ENCODE results near the gene SPSB1. TPM values are rescaled to one million over a fixed set of nuclear protein-coding genes. Genes with fewer than 3 reads are reported as not detected.
"Not testable (repeated sequence)": the region's sequence is repeated elsewhere in the genome, so short reads cannot be mapped to it uniquely, and the experiment has no call there.

SPSB1 gene
- total and polyA plus RNA-seq, 7 experiments from 2014 or later: 1.4 to 10.3 (median 1.9) TPM

GRCh38 chr1:9299571-9300541 lies 7.2 kb downstream of the SPSB1 start:
- H3K4me3 Mint-ChIP-seq; H3K27ac ChIP-seq (ENCODE audit: low read depth, low read length); H3K4me3 ChIP-seq (ENCODE audit: low read length); H3K36me3 ChIP-seq (ENCODE audit: control insufficient read depth in 2 of 3, insufficient read depth in 3 of 3, low read length in 3 of 3); POLR2A ChIA-PET; ATAC-seq; DNase-seq; H3K27me3 Mint-ChIP-seq; H3K27me3 ChIP-seq (ENCODE audit: control insufficient read depth in 2 of 2, insufficient read depth in 2 of 2, low read length in 2 of 2); H3K9me3 ChIP-seq (ENCODE audit: control insufficient read depth in 2 of 3, low read length in 3 of 3); H3K4me1 ChIP-seq (ENCODE audit: control insufficient read depth in 2 of 2, insufficient read depth in 2 of 2, low read length in 2 of 2); intact Hi-C loops (cut with micrococcal nuclease); H3K9me3 Mint-ChIP-seq: not testable (repeated sequence)
- CTCF ChIA-PET: interaction anchor here (0.6 to 1.4 kb wide), 4 partner anchors 9 to 169 kb away, joined by 3 to 6 read pairs (median 4); no protein-coding TSS in a partner anchor
- Mint-ChIP-seq H3K4me1 (peaks cover 16 to 45% (median 23%) of the 10 kb centered on the region in 7 donors), H3K27ac (peak overlapping the region in 1 of 9 donors; percentile 48), H3K36me3 (peaks cover 0 to 11% (median 4%) of the 10 kb centered on the region in 5 donors)

GRCh38 chr1:9300573-9300972 lies 7.9 kb downstream of the SPSB1 start:
- POLR2A ChIA-PET: no interaction called here
- CTCF ChIA-PET: interaction anchor here (1.4 kb wide), 1 partner anchor 10 kb away, joined by 6 read pairs; no protein-coding TSS in a partner anchor
- ATAC-seq (peak; percentile 38), DNase-seq (no peak)
- Mint-ChIP-seq H3K9me3 (no peaks in the 10 kb centered on the region), H3K27me3 (no peaks in the 10 kb centered on the region), H3K4me1 (peaks cover 13 to 43% (median 24%) of the 10 kb centered on the region in 7 donors), H3K4me3 (no peak overlapping the region), H3K27ac (peak overlapping the region in 1 of 9 donors; percentile 8), H3K36me3 (peaks cover 0 to 11% (median 4%) of the 10 kb centered on the region in 5 donors)
- intact Hi-C loops (cut with micrococcal nuclease): no loop called here
- Histone ChIP-seq H3K4me3 (ENCODE audit: low read length) (no peak overlapping the region), H3K36me3 (ENCODE audit: control insufficient read depth in 2 of 3, insufficient read depth in 3 of 3, low read length in 3 of 3) (no peaks in the 10 kb centered on the region), H3K9me3 (ENCODE audit: control insufficient read depth in 2 of 3, low read length in 3 of 3) (no peaks in the 10 kb centered on the region), H3K27ac (ENCODE audit: low read depth, low read length) (no peak overlapping the region), H3K27me3 (ENCODE audit: control insufficient read depth in 2 of 2, insufficient read depth in 2 of 2, low read length in 2 of 2) (no peaks in the 10 kb centered on the region), H3K4me1 (ENCODE audit: control insufficient read depth in 2 of 2, insufficient read depth in 2 of 2, low read length in 2 of 2) (no peaks in the 10 kb centered on the region)

GRCh38 chr1:9302745-9303524 lies 10.2 kb downstream of the SPSB1 start:
- H3K27ac ChIP-seq (ENCODE audit: low read depth, low read length): no peak overlapping the region
- H3K36me3 ChIP-seq (ENCODE audit: control insufficient read depth in 2 of 3, insufficient read depth in 3 of 3, low read length in 3 of 3): no peaks in the 10 kb centered on the region
- H3K4me3 ChIP-seq (ENCODE audit: low read length): no peak overlapping the region
- DNase-seq (no peak), ATAC-seq (no peak)
- intact Hi-C loops (cut with micrococcal nuclease): no loop called here
- H3K9me3 Mint-ChIP-seq: no peaks in the 10 kb centered on the region
- H3K4me1 ChIP-seq (ENCODE audit: control insufficient read depth in 2 of 2, insufficient read depth in 2 of 2, low read length in 2 of 2): no peaks in the 10 kb centered on the region
- peak overlapping the region in 2 of 9 donors; percentile 45 to 71 for H3K27ac Mint-ChIP-seq
- H3K4me3 Mint-ChIP-seq: no peak overlapping the region
- no peaks in the 10 kb centered on the region for H3K27me3 Mint-ChIP-seq
- no peaks in the 10 kb centered on the region for H3K27me3 ChIP-seq (ENCODE audit: control insufficient read depth in 2 of 2, insufficient read depth in 2 of 2, low read length in 2 of 2)
- ChIA-PET POLR2A (no interaction called here), CTCF (interaction anchor here (1.1 kb wide), 1 partner anchor 36 kb away, joined by 3 read pairs; no protein-coding TSS in a partner anchor)
- peaks cover 0 to 16% (median 4%) of the 10 kb centered on the region in 5 donors for H3K36me3 Mint-ChIP-seq
- H3K9me3 ChIP-seq (ENCODE audit: control insufficient read depth in 2 of 3, low read length in 3 of 3): no peaks in the 10 kb centered on the region
- H3K4me1 Mint-ChIP-seq: peaks cover 12 to 39% (median 16%) of the 10 kb centered on the region in 7 donors

- Histone ChIP-seq H3K9me3 (ENCODE audit: control insufficient read depth in 2 of 3, low read length in 3 of 3) (no peaks in the 10 kb centered on the region), H3K27me3 (ENCODE audit: control insufficient read depth in 2 of 2, insufficient read depth in 2 of 2, low read length in 2 of 2) (no peaks in the 10 kb centered on the region), H3K36me3 (ENCODE audit: control insufficient read depth in 2 of 3, insufficient read depth in 3 of 3, low read length in 3 of 3) (no peaks in the 10 kb centered on the region), H3K4me3 (ENCODE audit: low read length) (no peak overlapping the region), H3K4me1 (ENCODE audit: control insufficient read depth in 2 of 2, insufficient read depth in 2 of 2, low read length in 2 of 2) (no peaks in the 10 kb centered on the region), H3K27ac (ENCODE audit: low read depth, low read length) (no peak overlapping the region)
- H3K4me3 Mint-ChIP-seq: no peak overlapping the region
- no peaks in the 10 kb centered on the region for H3K27me3 Mint-ChIP-seq
- no peaks in the 10 kb centered on the region for H3K9me3 Mint-ChIP-seq
- POLR2A ChIA-PET: interaction anchor here (0.9 kb wide), 1 partner anchor 9 kb away, joined by 3 read pairs; no protein-coding TSS in a partner anchor
- H3K27ac Mint-ChIP-seq: no peak overlapping the region
- ATAC-seq (no peak), DNase-seq (no peak)
- peaks cover 0 to 16% (median 4%) of the 10 kb centered on the region in 5 donors for H3K36me3 Mint-ChIP-seq
- intact Hi-C loops (cut with micrococcal nuclease): no loop called here
- CTCF ChIA-PET: interaction anchor here (0.6 kb wide), 1 partner anchor 149 kb away, joined by 3 read pairs; no protein-coding TSS in a partner anchor
- peaks cover 13 to 45% (median 16%) of the 10 kb centered on the region in 7 donors for H3K4me1 Mint-ChIP-seq
Observed at GRCh38 chr1:9303916-9304315, 11.2 kb downstream of the SPSB1 start.

- ATAC-seq: no peak
- Histone ChIP-seq H3K27me3 (ENCODE audit: control insufficient read depth in 2 of 2, insufficient read depth in 2 of 2, low read length in 2 of 2) (no peaks in the 10 kb centered on the region), H3K4me3 (ENCODE audit: low read length) (no peak overlapping the region), H3K4me1 (ENCODE audit: control insufficient read depth in 2 of 2, insufficient read depth in 2 of 2, low read length in 2 of 2) (no peaks in the 10 kb centered on the region), H3K9me3 (ENCODE audit: control insufficient read depth in 2 of 3, low read length in 3 of 3) (no peaks in the 10 kb centered on the region), H3K27ac (ENCODE audit: low read depth, low read length) (no peak overlapping the region), H3K36me3 (ENCODE audit: control insufficient read depth in 2 of 3, insufficient read depth in 3 of 3, low read length in 3 of 3) (no peaks in the 10 kb centered on the region)
- ChIA-PET POLR2A (no interaction called here), CTCF (no interaction called here)
- intact Hi-C loops (cut with micrococcal nuclease): no loop called here
- H3K9me3 Mint-ChIP-seq: no peaks in the 10 kb centered on the region
- H3K4me3 Mint-ChIP-seq: no peak overlapping the region
- H3K27me3 Mint-ChIP-seq: no peaks in the 10 kb centered on the region
- H3K36me3 Mint-ChIP-seq: peaks cover 0 to 16% (median 4%) of the 10 kb centered on the region in 5 donors
- H3K4me1 Mint-ChIP-seq: peaks cover 13 to 41% (median 16%) of the 10 kb centered on the region in 7 donors
- peak overlapping the region in 1 of 9 donors; percentile 41 for H3K27ac Mint-ChIP-seq
- DNase-seq: no peak
Observed at GRCh38 chr1:9305216-9305615, 12.5 kb downstream of the SPSB1 start.

- H3K27ac ChIP-seq (ENCODE audit: low read depth, low read length): no peak overlapping the region
- H3K36me3 Mint-ChIP-seq: peaks cover 0 to 8% (median 0%) of the 10 kb centered on the region in 5 donors
- ChIA-PET POLR2A (no interaction called here), CTCF (no interaction called here)
- peaks cover 5 to 34% (median 16%) of the 10 kb centered on the region in 7 donors for H3K4me1 Mint-ChIP-seq
- no peaks in the 10 kb centered on the region for H3K27me3 ChIP-seq (ENCODE audit: control insufficient read depth in 2 of 2, insufficient read depth in 2 of 2, low read length in 2 of 2)
- H3K27ac Mint-ChIP-seq: no peak overlapping the region
- no peak overlapping the region for H3K4me3 ChIP-seq (ENCODE audit: low read length)
- no peaks in the 10 kb centered on the region for H3K27me3 Mint-ChIP-seq
- DNase-seq: no peak
- no peaks in the 10 kb centered on the region for H3K9me3 ChIP-seq (ENCODE audit: control insufficient read depth in 2 of 3, low read length in 3 of 3)
- ATAC-seq: no peak
- intact Hi-C loops (cut with micrococcal nuclease): no loop called here
- H3K4me1 ChIP-seq (ENCODE audit: control insufficient read depth in 2 of 2, insufficient read depth in 2 of 2, low read length in 2 of 2): no peaks in the 10 kb centered on the region
- H3K36me3 ChIP-seq (ENCODE audit: control insufficient read depth in 2 of 3, insufficient read depth in 3 of 3, low read length in 3 of 3): no peaks in the 10 kb centered on the region
- no peaks in the 10 kb centered on the region for H3K9me3 Mint-ChIP-seq
- no peak overlapping the region for H3K4me3 Mint-ChIP-seq
Observed at GRCh38 chr1:9306006-9306405, 13.3 kb downstream of the SPSB1 start.
